Measurements from ENCODE around the gene RAB11FIP3. TPM values are rescaled to one million over a fixed set of nuclear protein-coding genes. Genes with fewer than 3 reads are reported as not detected.

Gene RAB11FIP3
- total and polyA plus RNA-seq, 8 donors: 28.1 to 64.0 (median 54.0) TPM

DNA sequence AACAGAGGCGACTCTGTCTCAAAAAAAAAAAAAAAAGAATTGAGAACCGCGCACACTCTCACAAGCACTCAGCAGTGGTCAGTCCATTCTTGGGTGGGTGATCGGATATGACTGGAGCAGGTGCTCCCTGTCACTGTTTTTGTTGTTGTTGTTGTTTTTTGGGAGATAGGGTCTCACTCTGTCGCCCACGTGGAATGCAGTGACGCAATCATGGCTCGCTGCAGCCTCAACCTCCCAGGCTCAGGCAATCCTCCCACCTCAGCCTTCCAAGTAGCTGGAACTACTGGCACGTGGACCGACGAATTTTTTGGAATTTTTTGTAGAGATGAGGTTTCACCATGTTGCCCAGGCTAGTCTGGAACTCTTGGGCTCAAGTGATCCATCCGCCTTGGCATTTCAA, 30.0 kb downstream of the RAB11FIP3 start:
- DNase-seq (no peak), ATAC-seq (no peak)
- Histone ChIP-seq H3K9me3 (no peaks in the 10 kb centered on the region), H3K4me1 (peaks cover 0 to 15% of the 10 kb centered on the region in 2 donors), H3K27me3 (no peaks in the 10 kb centered on the region), H3K4me3 (no peak overlapping the region), H3K36me3 (no peaks in the 10 kb centered on the region), H3K27ac (no peak overlapping the region)
- intact Hi-C loops (cut with DNase I): no loop called here
- TF ChIP-seq, protein P1, sequence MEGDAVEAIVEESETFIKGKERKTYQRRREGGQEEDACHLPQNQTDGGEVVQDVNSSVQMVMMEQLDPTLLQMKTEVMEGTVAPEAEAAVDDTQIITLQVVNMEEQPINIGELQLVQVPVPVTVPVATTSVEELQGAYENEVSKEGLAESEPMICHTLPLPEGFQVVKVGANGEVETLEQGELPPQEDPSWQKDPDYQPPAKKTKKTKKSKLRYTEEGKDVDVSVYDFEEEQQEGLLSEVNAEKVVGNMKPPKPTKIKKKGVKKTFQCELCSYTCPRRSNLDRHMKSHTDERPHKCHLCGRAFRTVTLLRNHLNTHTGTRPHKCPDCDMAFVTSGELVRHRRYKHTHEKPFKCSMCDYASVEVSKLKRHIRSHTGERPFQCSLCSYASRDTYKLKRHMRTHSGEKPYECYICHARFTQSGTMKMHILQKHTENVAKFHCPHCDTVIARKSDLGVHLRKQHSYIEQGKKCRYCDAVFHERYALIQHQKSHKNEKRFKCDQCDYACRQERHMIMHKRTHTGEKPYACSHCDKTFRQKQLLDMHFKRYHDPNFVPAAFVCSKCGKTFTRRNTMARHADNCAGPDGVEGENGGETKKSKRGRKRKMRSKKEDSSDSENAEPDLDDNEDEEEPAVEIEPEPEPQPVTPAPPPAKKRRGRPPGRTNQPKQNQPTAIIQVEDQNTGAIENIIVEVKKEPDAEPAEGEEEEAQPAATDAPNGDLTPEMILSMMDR (IDR thresholded peaks at IDR 0.05): no peak

DNA sequence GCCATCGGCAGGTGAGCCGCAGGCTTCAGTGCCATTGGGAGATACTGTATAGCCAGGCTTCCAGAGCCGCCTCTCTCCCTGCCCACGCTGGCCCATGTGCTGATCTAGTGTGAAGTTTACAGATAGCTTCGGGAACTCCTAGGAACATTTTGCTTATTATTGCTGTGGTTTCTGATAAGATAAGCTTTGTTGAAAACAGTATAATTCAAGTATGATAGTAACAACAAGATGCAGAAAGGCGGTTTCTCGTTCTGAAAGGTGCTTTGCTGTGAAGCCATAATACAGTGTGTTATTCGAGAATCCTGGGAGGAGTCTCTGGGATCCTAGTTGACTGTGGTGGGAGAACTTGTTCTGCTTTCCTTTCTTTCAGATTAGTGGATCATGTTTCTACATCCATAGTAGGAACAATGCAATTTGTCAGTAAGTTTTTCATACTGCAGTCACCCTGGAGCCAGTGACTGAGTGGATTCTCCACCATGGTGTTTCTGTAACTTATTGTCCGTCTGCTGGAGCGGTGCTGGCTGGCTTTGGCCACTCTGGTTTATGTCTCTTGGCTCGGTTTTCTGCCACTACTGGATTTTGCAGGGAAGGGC, 31.5 kb downstream of the RAB11FIP3 start:
- Histone ChIP-seq H3K9me3 (no peaks in the 10 kb centered on the region), H3K27ac (peak overlapping the region in 1 of 2 donors; percentile 68), H3K4me3 (no peak overlapping the region), H3K4me1 (peaks cover 0 to 14% of the 10 kb centered on the region in 2 donors), H3K27me3 (no peaks in the 10 kb centered on the region), H3K36me3 (peaks cover 0 to 6% of the 10 kb centered on the region in 2 donors)
- ATAC-seq (peak; percentile 69), DNase-seq (peak in 2 of 4 donors; percentile 11 to 35)
- TF ChIP-seq, protein P1 (IDR thresholded peaks at IDR 0.05): no peak
- intact Hi-C loops (cut with DNase I): no loop called here

DNA sequence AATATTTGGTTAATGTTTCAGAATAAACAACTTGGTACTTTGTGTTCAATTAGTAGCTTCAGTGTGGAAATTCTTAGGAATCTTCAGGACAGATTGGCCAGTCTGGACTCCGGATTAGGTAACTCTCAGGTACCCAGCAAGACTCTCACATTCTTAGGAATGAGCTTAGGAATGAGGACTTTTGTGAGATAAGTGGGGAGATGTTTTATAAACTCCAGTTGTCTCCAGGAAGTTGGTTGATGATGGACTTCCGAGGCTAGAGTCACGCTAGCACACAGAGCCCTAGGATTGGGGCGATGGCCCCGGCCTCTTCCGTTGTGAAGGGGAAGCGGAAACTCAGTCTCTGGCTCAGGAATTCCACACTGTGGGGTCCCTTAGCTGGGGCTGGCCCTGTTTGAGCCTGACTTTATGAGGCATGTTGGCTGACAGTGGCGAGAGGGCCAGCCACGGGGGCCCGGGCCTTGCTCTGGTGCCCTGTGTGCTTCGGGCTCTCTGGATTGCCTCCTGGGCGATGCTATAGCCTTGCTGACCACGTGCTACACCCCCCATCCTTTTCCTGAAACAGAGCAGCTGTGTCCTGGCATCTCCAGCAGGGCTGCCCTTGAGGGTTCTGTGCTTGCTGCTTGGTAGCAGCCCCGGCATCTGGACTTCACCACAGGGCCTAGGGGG, 32.4 kb downstream of the RAB11FIP3 start:
- no peaks in the 10 kb centered on the region for H3K27me3 ChIP-seq
- H3K9me3 ChIP-seq: no peaks in the 10 kb centered on the region
- peaks cover 0 to 9% of the 10 kb centered on the region in 2 donors for H3K36me3 ChIP-seq
- H3K4me3 ChIP-seq: no peak overlapping the region
- TF ChIP-seq, protein P1 (IDR thresholded peaks at IDR 0.05): no peak
- DNase-seq: peak in 2 of 4 donors; percentile 14 to 44
- intact Hi-C loops (cut with DNase I): no loop called here
- peaks cover 0 to 14% of the 10 kb centered on the region in 2 donors for H3K4me1 ChIP-seq
- peak; percentile 58 for ATAC-seq
- peak overlapping the region; percentile 48 to 68 for H3K27ac ChIP-seq

DNA sequence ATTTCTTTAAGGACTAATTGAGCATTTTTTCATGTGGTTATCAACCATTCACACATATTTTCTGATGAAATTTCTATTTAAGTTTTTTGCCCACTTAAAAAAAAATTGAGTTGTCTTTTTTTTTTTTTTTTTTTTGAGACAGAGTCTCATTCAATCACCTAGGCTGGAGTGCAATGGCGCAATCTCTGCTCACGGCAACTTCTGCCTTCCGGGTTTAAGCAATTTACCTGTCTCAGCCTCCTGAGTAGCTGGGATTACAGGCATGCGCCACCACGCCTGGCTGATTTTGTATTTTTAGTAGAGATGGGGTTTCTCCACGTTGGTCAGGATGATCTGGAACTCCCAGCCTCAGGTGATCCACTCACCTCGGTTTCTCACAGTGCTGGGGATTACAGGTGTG, 34.3 kb downstream of the RAB11FIP3 start:
- Histone ChIP-seq H3K36me3 (peaks cover 0 to 9% of the 10 kb centered on the region in 2 donors), H3K27ac (no peak overlapping the region), H3K4me3 (no peak overlapping the region), H3K27me3 (no peaks in the 10 kb centered on the region), H3K4me1 (peaks cover 0 to 14% of the 10 kb centered on the region in 2 donors), H3K9me3 (no peaks in the 10 kb centered on the region)
- TF ChIP-seq, protein P1 (IDR thresholded peaks at IDR 0.05): no peak
- ATAC-seq (no peak), DNase-seq (no peak)
- intact Hi-C loops (cut with DNase I): no loop called here

DNA sequence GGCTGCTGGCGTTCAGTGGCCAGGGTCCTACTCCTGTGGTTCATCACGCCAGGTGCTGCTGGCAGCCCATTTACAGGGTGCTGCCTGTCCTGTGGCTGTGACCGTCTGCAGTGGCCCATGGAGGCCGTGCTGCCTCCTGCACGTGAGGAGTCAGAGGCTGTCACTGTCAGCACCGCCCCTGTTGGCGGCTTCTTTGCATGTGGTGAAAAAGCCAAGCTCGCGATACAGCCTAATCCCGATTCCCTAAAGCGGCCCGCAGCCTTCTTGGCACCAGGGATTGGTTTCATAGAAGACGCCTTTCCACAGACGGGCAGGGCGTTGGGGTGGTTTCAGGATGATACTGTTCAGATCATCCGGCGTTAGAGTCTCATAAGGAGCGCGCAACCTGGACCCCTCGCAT, 35.3 kb downstream of the RAB11FIP3 start:
- DNase-seq (no peak), ATAC-seq (no peak)
- no peaks in the 10 kb centered on the region for H3K9me3 ChIP-seq
- H3K27me3 ChIP-seq: no peaks in the 10 kb centered on the region
- TF ChIP-seq, protein P1 (IDR thresholded peaks at IDR 0.05): no peak
- H3K36me3 ChIP-seq: peaks cover 0 to 9% of the 10 kb centered on the region in 2 donors
- no peak overlapping the region for H3K4me3 ChIP-seq
- peaks cover 0 to 14% of the 10 kb centered on the region in 2 donors for H3K4me1 ChIP-seq
- intact Hi-C loops (cut with DNase I): no loop called here
- no peak overlapping the region for H3K27ac ChIP-seq
